Left renal cortex interstitium (tissue), 4 donors: ENCODE results near the gene VAMP4. TPM values are rescaled to one million over a fixed set of nuclear protein-coding genes. Genes with fewer than 3 reads are reported as not detected.

ENCODE experiments used
- DNase-seq, 4 donors: peaks; one replicate each; pipeline ENCODE4 v3.0.0-alpha.2; 2013; ENCODE audit warnings: low read depth in 4 of 4, low spot score in 2 of 4, missing footprints in 1 of 4
- polyA plus RNA-seq, 4 donors: library from polyadenylated mRNA; unstranded; fragments of 120-200 nt; gene quantifications; one replicate each; pipeline ENCODE4 v1.2.1, GENCODE V29; 2013; ENCODE audit not compliant: insufficient read length in 4 of 4

VAMP4 gene
- 10 to 100 TPM; 13.5 to 17.7 (median 16.7) TPM for polyA plus RNA-seq

GRCh38 chr1:171741872-171742576 lies at the start of gene VAMP4:
Gene VAMP4, minus strand, starts transcription at chr1:171742065. Its CDS starts 3,651 bp downstream, at chr1:171738414.
- DNase-seq, result peak; percentile 83 to 89 (median 86)

- no peak for DNase-seq
Measured at GRCh38 chr1:171790318-171790717, 48.5 kb upstream of the VAMP4 start.

GRCh38 chr1:171788696-171789095 lies 46.8 kb upstream of the VAMP4 start:
- DNase-seq, result no peak

- no peak for DNase-seq
Measured at GRCh38 chr1:171787686-171788480, 46.0 kb upstream of the VAMP4 start.

- no peak for DNase-seq
Measured at GRCh38 chr1:171786534-171786933, 44.7 kb upstream of the VAMP4 start.

GRCh38 chr1:171785766-171786165 lies 43.9 kb upstream of the VAMP4 start:
- no peak for DNase-seq

GRCh38 chr1:171784784-171785183 lies 42.9 kb upstream of the VAMP4 start:
- no peak for DNase-seq

- no peak for DNase-seq
Measured at GRCh38 chr1:171783816-171784530, 42.1 kb upstream of the VAMP4 start.

- DNase-seq, result peak; percentile 95 to 98 (median 96)
Measured at GRCh38 chr1:171781176-171781875, 39.5 kb upstream of the VAMP4 start, which contains the start of gene METTL13. Gene METTL13, plus strand, starts transcription at chr1:171781660. Its CDS starts 308 bp downstream, at chr1:171781968.

GRCh38 chr1:171780583-171781175 lies 38.8 kb upstream of the VAMP4 start:
- DNase-seq, result no peak

GRCh38 chr1:171772312-171772711 lies 30.4 kb upstream of the VAMP4 start:
- no peak for DNase-seq

- no peak for DNase-seq
Measured at GRCh38 chr1:171769754-171770153, 27.9 kb upstream of the VAMP4 start.

- no peak for DNase-seq
Measured at GRCh38 chr1:171769171-171769570, 27.3 kb upstream of the VAMP4 start.

GRCh38 chr1:171763764-171764163 lies 21.9 kb upstream of the VAMP4 start:
- no peak for DNase-seq

GRCh38 chr1:171762143-171762563 lies 20.3 kb upstream of the VAMP4 start:
- no peak for DNase-seq

- DNase-seq, result no peak
Measured at GRCh38 chr1:171758011-171758410, 16.1 kb upstream of the VAMP4 start.

GRCh38 chr1:171756856-171757255 lies 15.0 kb upstream of the VAMP4 start:
- DNase-seq, result no peak

- DNase-seq, result no peak
Measured at GRCh38 chr1:171754971-171755370, 13.1 kb upstream of the VAMP4 start.

GRCh38 chr1:171754353-171754705 lies 12.5 kb upstream of the VAMP4 start:
- no peak for DNase-seq

GRCh38 chr1:171753685-171754352 lies 12.0 kb upstream of the VAMP4 start:
- no peak for DNase-seq
